GM18868 (cell line): ENCODE data around the gene CD99.

Experiments used
- ATAC-seq: cut with Tn5 transposase; IDR thresholded peaks from one replicate; pipeline ENCODE4 v1.9.1; 2021; ENCODE audit warnings: mild to moderate bottlenecking, moderate library complexity; ENCODE audit not compliant: unreplicated experiment

Gene CD99

DNA sequence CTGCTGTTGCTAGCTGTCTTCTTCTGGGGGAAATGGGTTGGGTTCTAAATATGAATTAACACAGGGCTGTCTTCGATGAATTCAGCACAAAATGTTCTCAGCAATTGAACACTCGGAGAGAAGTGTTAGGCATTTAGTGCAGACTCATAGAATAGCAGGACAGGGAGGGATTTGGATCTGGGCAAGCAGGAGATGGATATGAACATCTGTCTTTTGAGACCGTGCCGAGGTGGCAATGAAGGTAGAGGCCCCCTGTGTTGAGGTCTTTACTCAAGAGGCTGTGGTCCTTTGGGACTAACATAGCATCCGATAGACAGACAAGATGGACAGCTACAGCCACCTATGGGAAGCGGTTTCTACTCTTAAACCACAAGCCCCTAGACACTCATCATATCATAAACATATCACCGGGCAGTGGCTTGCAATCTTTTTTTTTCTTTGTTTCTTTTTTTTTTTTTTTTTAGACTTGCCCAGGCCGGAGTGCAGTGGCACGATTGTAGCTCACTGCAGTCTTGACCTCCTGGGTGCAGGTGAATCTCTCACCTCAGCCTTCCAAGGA is 6.7 kb downstream of the CD99 start:
- ATAC-seq = peak; percentile 31

- ATAC-seq = no peak
Measured at GRCh38 chrX:2698604-2699003, 7.5 kb downstream of the CD99 start.

- ATAC-seq = no peak
Measured at GRCh38 chrX:2699959-2700358, 8.9 kb downstream of the CD99 start.

- no peak for ATAC-seq
Measured at GRCh38 chrX:2700405-2701320, 9.6 kb downstream of the CD99 start.

- peak; percentile 35 for ATAC-seq
Measured at GRCh38 chrX:2701600-2701999, 10.5 kb downstream of the CD99 start.

GRCh38 chrX:2703991-2704369 is 12.9 kb downstream of the CD99 start:
- no peak for ATAC-seq

GRCh38 chrX:2705046-2705832 is 14.1 kb downstream of the CD99 start:
- ATAC-seq = no peak

- peak; percentile 90 for ATAC-seq
Measured at GRCh38 chrX:2707334-2707760, 16.3 kb downstream of the CD99 start.

DNA sequence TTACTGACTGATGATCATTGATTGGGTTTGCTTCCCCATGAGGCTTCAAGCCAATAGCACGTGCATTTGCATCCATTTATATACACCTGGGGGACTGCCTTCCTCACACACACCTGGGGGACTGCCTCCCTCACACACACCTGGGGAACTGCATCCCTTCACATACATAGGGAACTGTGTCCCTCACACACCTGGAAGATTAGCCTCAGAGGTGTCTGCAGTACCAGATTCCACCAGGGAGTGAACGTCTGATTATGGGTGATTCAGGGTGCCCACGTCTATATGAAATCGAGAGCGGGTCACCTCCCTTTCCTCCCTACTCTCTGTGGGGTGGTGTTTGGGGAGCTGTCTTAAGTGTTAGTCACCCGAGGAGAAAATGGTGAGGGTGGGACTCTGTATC is 16.9 kb downstream of the CD99 start:
- no peak for ATAC-seq

DNA sequence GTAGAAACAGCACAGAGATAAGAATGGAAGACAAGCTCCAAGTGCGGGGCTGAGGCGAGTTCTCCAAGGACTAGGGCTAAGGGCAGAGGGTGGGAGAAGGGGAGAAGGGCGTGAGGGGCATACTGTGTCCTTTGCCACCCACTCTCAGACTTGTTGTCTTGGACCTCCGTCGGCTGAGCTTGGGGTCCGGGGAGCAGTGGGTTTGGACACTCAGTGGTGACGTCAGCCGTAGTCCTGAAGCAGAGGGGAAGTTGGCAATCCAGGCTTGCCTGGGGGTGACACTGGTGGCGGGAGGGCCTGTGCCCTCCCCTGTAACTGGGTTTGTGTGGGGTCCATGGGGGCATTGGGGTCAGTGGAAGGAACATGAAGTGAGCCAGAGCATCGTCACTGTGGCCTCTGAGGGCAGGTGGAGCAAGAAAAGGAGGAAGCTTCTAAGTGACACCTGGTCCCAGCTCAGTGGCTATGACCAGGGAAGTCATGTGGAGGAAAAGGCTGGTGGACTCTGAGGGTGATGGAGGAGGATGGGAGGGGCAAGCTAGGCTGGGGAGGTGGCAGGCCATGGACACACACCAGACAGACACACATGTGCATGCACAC is 17.6 kb downstream of the CD99 start:
- ATAC-seq = no peak

- ATAC-seq = no peak
Measured at GRCh38 chrX:2709556-2709955, 18.5 kb downstream of the CD99 start.

DNA sequence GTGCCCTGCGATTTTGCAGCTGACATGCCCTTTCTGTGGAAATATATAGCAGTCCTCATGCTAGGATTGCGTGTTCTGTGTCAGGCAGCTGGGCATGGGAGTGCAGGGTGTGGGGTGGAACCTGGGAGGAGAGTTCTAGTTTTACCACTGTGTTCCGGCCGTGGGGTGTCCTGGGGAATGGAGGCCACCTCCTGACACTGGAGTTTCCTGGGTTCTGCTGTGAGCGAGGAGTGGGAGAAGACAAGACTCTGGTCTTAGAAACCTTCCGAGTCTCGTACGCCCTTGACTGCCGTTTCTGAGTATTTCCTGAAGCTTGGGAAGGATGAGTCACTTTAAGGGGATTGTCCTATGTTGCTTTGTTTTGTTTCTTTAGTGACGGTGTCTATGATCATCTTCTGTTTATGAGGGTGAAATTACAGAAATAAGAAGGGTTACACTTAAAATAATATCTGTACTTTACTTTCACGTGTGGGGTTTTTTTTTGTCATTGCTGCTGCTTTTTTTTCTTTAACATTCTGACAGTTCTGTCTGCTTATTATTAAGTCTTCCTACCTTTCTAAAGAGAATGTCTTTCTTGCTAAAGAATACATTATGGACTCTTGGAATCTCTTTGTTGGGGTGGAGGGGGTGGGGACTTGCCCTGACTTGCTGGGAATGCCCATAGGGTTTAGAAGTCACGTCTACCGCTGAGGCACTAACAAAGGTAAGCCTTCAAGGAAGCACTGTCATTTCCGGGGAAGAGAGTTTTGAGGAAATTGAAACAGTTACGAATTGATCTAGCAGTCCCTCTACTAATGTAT is 19.1 kb downstream of the CD99 start:
- peak; percentile 19 for ATAC-seq

- ATAC-seq = no peak
Measured at GRCh38 chrX:2711441-2711840, 20.3 kb downstream of the CD99 start.

- no peak for ATAC-seq
Measured at GRCh38 chrX:2712428-2712827, 21.3 kb downstream of the CD99 start.

GRCh38 chrX:2712890-2713840 is 22.1 kb downstream of the CD99 start:
- ATAC-seq = no peak

GRCh38 chrX:2714551-2714950 is 23.5 kb downstream of the CD99 start:
- ATAC-seq = no peak

- no peak for ATAC-seq
Measured at GRCh38 chrX:2715066-2715600, 24.0 kb downstream of the CD99 start.

DNA sequence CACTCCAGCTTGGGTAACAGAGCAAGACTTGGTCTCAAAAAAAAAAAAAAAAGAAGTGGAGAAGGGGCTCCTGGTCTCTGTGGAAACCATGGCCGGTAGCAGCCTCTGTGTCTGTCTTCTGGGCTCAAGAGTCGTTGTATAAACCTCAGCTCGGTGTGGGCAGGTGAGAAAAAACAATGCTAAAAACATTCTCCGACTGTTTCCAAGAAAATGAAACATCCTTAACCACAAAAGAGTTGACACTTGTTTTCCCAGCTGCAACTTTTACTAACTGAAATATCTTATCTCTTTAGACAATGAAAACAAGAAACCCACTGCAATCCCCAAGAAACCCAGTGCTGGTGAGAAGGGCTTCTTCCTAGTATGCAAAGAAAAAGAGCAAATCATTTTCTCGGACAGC is 26.2 kb downstream of the CD99 start:
- ATAC-seq = no peak

- ATAC-seq = no peak
Measured at GRCh38 chrX:2718821-2719220, 27.7 kb downstream of the CD99 start.
